HUDEP-2 (cell line): ENCODE results near the gene C10orf71.
A peak's percentile ranks its signal among the peaks of the same experiment; 100 is the strongest.

Experiments
- DNase-seq, 76 experiments: peaks; one replicate each; lab custom pipeline; 2025; ENCODE audit not compliant: unreplicated experiment in 76 of 76; lab: John Stamatoyannopoulos, UW

The C10orf71 gene

DNA sequence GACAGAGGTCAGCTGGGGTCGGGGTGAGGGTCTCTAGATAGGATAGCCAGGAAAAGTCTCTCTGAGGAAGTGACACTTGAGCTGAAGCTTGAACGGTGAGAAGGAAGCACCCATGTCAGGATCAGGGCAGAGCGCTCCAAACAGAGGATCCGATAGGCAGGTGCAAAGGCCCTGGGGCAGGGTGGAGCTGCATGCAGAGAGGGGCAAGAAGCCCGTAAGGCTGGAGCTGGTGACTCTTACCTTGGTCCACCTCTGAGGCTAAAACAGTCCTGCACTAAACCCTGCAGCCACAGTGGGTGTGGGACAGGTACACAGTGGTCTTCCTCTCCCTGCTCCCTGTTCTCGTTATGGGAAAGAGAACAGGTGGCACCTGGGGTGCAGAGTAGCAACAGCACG, 5.8 kb upstream of the C10orf71 start:
- no peak for DNase-seq

DNA sequence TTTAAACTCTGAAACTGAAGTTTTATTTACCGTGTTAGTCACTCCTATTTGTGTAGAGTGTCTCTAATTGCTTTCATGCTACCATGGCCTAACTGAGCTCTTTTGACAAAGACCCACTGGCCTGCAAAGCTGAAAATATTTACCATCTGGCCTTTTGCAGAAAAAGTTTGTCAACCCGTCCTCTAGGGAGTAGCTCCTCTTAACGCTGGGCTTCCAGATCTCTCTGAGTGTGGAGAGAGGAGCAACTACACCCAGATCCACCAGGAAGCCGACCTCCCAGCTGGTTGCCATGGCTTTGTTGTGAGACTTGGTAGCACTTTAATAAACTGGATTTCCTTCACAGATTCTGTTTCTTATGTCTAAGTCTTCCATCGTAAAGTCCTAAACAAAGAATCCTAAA, 4.2 kb upstream of the C10orf71 start:
- DNase-seq, result no peak

DNA sequence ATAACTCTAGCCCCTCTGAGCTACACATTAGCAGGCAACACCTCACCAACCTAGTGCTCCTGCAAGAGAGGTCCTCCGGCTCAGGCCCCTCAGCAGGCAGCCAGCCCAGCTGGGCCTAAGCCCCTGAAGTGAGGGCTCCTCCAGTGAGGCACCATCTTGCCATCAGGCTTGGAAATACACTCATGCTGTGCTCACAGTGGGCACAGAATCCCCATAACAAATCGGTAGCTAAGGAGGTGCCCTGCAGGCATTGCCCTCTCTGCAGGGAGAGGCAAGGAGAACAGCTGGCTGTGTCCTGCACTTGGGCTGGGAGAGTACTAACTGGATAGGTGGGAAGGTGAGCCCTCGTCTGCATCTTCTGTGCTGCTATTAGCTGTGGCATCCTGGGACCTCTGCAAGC, 3.7 kb upstream of the C10orf71 start:
- no peak for DNase-seq

DNA sequence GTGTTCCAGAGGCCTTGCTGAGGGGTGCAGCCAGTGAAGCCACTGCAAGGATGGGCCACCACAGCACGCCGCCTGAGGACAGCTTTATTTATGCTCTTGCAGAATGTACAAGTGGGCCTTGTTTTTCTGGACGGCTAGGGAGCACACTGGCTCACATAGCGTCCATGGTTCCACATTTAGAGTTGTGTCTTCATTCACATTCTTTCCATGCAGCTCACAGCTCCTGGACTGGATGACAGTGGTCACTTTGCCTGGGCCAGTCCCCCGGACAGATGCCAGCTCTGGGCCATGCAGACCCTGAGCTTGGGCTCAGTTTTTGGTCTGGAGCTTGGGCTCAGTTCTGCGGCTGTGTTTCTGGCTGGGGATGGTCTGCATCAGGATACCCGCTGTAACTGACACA, 2.6 kb upstream of the C10orf71 start:
- no peak for DNase-seq

DNA sequence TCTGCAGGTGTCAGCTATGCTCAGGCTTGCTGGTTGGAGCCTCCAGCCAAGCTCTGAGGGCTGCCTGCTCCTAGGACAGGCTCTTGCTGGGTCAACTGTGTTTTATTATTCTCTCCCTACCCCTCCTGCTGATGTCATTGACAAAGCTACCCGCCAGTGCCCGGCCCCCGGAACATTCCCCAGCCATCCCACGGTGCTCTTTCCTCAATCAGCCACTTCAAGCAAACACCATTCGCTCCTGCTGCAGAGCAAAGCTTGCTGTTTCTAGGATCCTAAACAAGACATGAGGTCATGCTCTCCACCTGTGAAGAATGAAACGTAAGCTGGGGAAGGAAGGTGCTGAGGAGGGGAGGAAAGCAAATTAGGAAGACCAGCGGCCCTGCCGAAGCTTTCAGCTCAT, 2.1 kb upstream of the C10orf71 start:
- no peak for DNase-seq

DNA sequence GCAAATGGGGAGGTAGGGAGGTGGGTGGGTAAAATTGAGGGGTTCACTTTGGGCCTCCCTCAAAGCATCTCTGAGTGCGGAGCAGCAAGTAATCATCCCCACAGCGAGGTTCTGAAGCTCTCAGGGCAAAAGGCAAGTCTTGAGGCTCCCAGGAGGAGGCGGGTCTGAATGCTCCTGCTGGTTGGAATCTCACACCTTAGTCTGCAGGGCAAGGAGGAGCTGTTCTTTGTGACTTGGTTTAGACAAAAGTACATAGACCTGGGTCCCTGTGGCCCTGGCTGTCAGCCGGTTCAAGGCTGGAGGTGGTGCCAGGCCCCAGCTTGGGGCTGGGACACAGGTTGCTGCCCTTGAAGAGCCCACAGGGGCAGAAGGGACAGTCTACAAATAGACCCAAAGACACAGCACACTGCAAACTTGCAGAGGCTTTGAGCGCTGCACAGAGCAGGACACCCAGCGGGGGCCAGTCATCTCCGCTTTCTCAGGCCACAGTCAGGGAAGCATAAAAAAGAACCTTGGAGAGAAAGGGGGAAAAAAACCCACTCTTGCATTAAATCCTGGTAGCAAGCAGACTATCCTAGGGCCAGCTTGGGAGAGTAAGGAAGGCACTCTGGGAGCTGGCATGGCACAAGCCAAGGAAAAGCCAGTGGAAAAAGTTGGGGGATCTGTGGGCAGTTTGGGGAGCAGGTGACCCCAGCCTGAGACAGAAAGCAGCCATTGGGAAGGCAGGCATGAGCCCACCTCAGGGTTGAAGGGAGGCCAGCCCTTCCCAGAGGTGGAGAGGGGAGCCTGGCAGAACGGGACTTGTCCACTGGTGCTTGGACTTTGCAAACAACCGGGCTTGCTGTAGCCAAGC, 926 bp upstream of the C10orf71 start:
- DNase-seq, result no peak

DNA sequence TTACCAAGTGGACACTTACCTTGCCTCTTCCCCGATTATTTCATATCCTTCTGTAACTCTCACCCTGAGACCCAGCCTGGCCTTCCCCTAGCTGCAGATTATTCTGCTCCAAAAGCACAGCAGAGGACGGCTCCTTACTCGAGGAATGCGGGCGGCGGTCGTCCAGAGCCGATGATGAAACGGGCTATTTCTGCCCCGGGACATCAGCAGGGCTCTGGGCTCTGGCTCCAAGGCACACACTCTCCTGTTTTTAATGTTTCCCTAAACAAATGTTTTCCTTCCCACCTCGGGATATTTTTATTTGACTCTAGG, 343 bp upstream of the C10orf71 start:
- no peak for DNase-seq

GRCh38 chr10:49299816-49300139, 808 bp downstream of the C10orf71 start:
- DNase-seq, result no peak

- DNase-seq, result peak in 2 of 76 experiments; percentile 7 to 12
Measured at GRCh38 chr10:49300140-49300974, 1.4 kb downstream of the C10orf71 start.

- no peak for DNase-seq
Measured at GRCh38 chr10:49301302-49301701, 2.3 kb downstream of the C10orf71 start.

GRCh38 chr10:49302088-49302487, 3.1 kb downstream of the C10orf71 start:
- DNase-seq, result no peak

- no peak for DNase-seq
Measured at GRCh38 chr10:49303711-49304110, 4.7 kb downstream of the C10orf71 start.

DNA sequence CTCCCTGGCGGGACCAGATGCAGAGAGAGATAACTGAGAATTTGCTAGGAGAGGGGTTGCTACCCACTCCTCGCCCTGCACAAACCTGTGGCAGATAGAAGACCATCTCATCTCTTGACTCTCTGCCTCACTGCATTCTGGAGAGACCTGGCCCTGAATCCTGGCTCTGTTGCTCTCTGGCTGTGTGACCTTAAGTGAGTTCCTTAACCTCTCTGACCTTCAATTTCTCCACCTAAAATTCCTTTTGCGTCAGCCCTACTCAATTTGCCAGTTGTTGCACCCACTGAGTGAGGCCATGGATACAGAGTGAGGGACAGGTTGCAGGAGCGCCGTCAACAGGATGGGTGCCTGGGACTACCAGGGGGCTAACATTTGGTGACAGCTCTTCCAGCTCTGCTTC, 5.2 kb downstream of the C10orf71 start:
- DNase-seq, result no peak

- no peak for DNase-seq
Measured at GRCh38 chr10:49307921-49308320, 9.0 kb downstream of the C10orf71 start.

DNA sequence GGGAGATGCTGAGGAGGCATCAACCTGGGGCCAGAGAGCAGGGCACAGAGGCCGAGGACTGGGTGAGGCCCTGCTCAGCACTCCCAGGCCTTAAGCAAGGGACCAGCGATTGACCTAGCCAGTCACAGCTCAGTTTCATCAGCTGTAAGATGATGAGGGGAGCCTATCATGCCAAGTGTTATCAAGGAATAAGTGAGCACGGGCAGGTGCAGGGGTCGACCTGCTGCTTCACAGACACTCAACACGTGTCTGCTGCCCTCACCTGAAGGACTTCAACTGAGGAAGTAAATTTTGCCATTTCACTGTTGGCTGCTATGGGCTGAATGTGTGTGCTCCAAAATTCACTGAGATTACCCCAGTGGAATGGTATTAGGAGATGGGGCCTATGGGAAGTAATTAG, 9.9 kb downstream of the C10orf71 start:
- no peak for DNase-seq

GRCh38 chr10:49309691-49310411, 10.9 kb downstream of the C10orf71 start:
- DNase-seq, result no peak

GRCh38 chr10:49310460-49310859, 11.5 kb downstream of the C10orf71 start:
- DNase-seq, result no peak

GRCh38 chr10:49310901-49311554, 12.1 kb downstream of the C10orf71 start:
- no peak for DNase-seq

- DNase-seq, result no peak
Measured at GRCh38 chr10:49311555-49312236, 12.7 kb downstream of the C10orf71 start.

DNA sequence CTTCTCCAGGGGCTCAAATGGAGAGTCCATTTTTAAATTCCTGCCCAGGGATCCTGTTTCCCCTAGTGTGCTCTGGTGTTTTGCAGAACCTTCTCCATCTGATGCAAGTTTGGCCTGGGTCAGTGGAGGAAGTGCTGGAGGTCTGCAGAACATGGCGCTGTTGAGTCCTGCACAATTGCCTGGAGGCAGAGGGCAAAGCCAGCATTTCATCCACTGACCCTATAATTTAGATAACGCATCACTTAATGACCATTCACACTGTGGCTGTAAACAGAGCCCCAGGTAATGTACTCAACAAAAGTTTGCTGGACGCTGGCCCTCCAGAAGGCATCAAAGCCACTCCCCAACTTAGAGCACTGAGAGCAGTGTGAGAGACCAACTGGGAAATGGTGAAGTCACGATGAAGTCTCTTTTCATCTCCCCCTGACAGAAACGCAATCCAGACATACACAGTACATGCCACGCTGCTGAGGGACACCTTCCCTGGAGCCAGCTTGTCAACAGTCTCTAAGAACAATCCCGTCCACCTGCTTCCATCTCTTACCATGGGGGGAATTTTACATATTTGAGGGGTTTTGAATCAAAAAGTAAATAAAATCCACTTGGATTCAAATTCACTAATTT, 13.4 kb downstream of the C10orf71 start:
- no peak for DNase-seq
